Thyroid gland (tissue), 4 donors: ENCODE data around the gene ACBD6. TPM values are rescaled to one million over a fixed set of nuclear protein-coding genes. Genes with fewer than 3 reads are reported as not detected.

ENCODE experiments used
- DNase-seq, 2 donors: peaks; one replicate each; pipeline ENCODE4 v3.0.0-alpha.2; 2019
- H3K27ac ChIP-seq, 3 donors: fragments of 200-600 bp; sonication (generic); 1 replicate in 2 of 3; 2 replicates in 1 of 3; pipeline ENCODE4 v1.5.1; 2016 to 2019; ENCODE audit warnings: mild to moderate bottlenecking in 1 of 3, moderate library complexity in 1 of 3
- H3K27me3 ChIP-seq: fragments of 200-600 bp; sonication (generic); one replicate; pipeline ENCODE4 v1.5.1; 2019
- H3K36me3 ChIP-seq, 2 donors: fragments of 200-600 bp; sonication (generic); one replicate each; pipeline ENCODE4 v1.5.1; 2016 to 2019
- H3K4me1 ChIP-seq, 2 donors: fragments of 200-600 bp; sonication (generic); one replicate each; pipeline ENCODE4 v1.5.1; 2017 to 2019
- H3K4me3 ChIP-seq, 3 donors: fragments of 200-600 bp; sonication (generic); replicated peaks in 1 of 3; 1 replicate in 2 of 3; 2 replicates in 1 of 3; pipeline ENCODE4 v1.5.1; 2016; ENCODE audit warnings: mild to moderate bottlenecking in 1 of 3
- H3K9me3 ChIP-seq: fragments of 200-600 bp; sonication (generic); one replicate; pipeline ENCODE4 v1.5.1; 2017
- POLR2A ChIP-seq, 2 donors: fragments of 450-650 bp; IDR thresholded peaks; one replicate each; pipeline ENCODE4 v1.6.1; 2017; ENCODE audit warnings: antibody characterized with exemption in 2 of 2, mild to moderate bottlenecking in 2 of 2, moderate library complexity in 1 of 2
- WGBS, 2 donors: methylation state at CpG; one replicate each; pipeline ENCODE4 v1.1.5; 2017; 5-methylcytosine and 5-hydroxymethylcytosine counted together
- intact Hi-C: fragments of 100-400 bp; cut with DNase I; formaldehyde crosslinking; loops from one replicate; pipeline ENCODE4 v1.15.1; 2023
- total RNA-seq, 4 donors: library from RNA; depleted of rRNA; stranded (reverse); fragments of >200 nt; gene quantifications; one replicate each; pipeline ENCODE4 v1.2.3, GENCODE V29; 2016
- TF ChIP-seq, protein P1 (sequence below), 6 experiments: fragments of 200-600 bp in 3 of 6; fragments of 450-650 bp in 3 of 6; sonication (generic) in 3 of 6; IDR thresholded peaks; one replicate each; pipeline ENCODE4 v1.5.1; 2016 to 2019; ENCODE audit warnings: antibody characterized with exemption in 6 of 6, mild to moderate bottlenecking in 2 of 6, inconsistent platforms in 1 of 6, moderate library complexity in 1 of 6

The ACBD6 gene
- total RNA-seq, 4 donors from 2014 or later = 52.6 to 66.5 (median 57.2) TPM

DNA sequence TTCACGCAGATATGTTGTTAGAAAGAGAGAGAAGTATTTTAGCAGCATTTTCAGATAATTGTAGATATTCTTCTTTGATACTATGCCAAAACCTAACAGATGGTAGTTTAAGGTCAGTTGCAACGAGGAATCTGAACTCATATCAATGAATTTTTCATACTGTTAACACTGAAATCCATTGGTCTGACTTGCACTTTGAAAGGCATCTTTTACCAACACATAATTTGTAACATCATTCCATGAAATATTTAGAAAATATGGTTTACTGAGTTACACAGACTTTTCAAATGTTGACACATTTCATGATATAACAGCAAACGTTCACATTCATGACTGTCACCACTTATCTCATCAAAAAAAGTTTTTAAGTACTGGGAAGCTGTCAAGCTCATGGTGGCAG is 4.6 kb downstream of the ACBD6 start:
- TF ChIP-seq, protein P1, sequence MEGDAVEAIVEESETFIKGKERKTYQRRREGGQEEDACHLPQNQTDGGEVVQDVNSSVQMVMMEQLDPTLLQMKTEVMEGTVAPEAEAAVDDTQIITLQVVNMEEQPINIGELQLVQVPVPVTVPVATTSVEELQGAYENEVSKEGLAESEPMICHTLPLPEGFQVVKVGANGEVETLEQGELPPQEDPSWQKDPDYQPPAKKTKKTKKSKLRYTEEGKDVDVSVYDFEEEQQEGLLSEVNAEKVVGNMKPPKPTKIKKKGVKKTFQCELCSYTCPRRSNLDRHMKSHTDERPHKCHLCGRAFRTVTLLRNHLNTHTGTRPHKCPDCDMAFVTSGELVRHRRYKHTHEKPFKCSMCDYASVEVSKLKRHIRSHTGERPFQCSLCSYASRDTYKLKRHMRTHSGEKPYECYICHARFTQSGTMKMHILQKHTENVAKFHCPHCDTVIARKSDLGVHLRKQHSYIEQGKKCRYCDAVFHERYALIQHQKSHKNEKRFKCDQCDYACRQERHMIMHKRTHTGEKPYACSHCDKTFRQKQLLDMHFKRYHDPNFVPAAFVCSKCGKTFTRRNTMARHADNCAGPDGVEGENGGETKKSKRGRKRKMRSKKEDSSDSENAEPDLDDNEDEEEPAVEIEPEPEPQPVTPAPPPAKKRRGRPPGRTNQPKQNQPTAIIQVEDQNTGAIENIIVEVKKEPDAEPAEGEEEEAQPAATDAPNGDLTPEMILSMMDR (IDR thresholded peaks at IDR 0.05) = no peak
- no peak for TF ChIP-seq POLR2A (IDR thresholded peaks at IDR 0.05)
- H3K27me3 ChIP-seq = no peaks in the 10 kb centered on the region
- H3K9me3 ChIP-seq = no peaks in the 10 kb centered on the region
- H3K36me3 ChIP-seq = no peaks in the 10 kb centered on the region
- intact Hi-C loops = no loop called here
- 91 to 92% methylated on average over 3 of the region's 3 CpGs for WGBS, 2 donors
- DNase-seq = no peak
- H3K4me1 ChIP-seq = peaks cover 12 to 14% of the 10 kb centered on the region in 2 donors
- H3K27ac ChIP-seq = no peak overlapping the region
- no peak overlapping the region for H3K4me3 ChIP-seq

DNA sequence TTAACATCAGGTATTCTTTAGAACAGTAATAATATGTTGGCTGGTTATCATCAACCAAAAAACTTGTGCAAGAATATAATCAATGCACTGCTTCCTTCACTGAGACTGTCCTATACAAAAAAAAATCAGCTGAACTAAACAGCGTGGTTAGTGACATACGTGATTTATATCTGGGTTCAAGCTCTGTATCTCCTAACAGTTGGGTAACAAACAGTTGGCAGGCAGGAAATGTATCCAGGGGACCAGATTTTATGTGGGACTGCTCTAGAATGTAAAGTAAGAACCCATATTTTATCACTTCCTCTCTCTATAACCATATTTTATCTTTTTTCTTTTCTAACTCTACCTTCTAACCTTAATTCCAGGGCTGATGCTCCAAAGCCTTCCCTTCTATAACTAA is 8.0 kb downstream of the ACBD6 start:
- peaks cover 0 to 3% of the 10 kb centered on the region in 2 donors for H3K36me3 ChIP-seq
- H3K4me1 ChIP-seq = no peaks in the 10 kb centered on the region
- 82 to 88% methylated on average over 2 of the region's 2 CpGs for WGBS, 2 donors
- TF ChIP-seq POLR2A (IDR thresholded peaks at IDR 0.05) = no peak
- TF ChIP-seq, protein P1 (IDR thresholded peaks at IDR 0.05) = no peak
- intact Hi-C loops = no loop called here
- no peaks in the 10 kb centered on the region for H3K27me3 ChIP-seq
- H3K9me3 ChIP-seq = no peaks in the 10 kb centered on the region
- no peak for DNase-seq
- H3K4me3 ChIP-seq = no peak overlapping the region
- no peak overlapping the region for H3K27ac ChIP-seq

DNA sequence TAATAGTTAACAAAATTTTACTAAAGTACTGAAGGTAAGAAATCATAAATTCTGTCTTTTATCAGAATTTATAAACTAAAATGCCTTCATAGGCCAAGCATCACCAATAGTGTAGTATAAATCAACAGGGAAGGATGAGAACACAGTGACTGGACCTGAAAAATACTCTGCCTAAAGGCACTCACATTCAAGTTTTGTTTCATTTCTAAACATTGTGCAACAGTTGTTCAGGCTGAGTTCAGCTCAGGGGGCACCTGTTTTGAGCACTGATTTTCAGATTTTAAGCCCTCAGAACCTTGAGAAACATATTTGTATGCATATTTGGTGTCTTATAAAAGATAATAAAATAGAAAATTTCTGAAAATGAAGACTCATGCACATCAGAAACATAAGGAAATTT is 12.4 kb downstream of the ACBD6 start:
- no peak overlapping the region for H3K27ac ChIP-seq
- TF ChIP-seq POLR2A (IDR thresholded peaks at IDR 0.05) = no peak
- TF ChIP-seq, protein P1 (IDR thresholded peaks at IDR 0.05) = no peak
- intact Hi-C loops = no loop called here
- H3K4me3 ChIP-seq = no peak overlapping the region
- no peaks in the 10 kb centered on the region for H3K9me3 ChIP-seq
- H3K4me1 ChIP-seq = no peaks in the 10 kb centered on the region
- peaks cover 0 to 3% of the 10 kb centered on the region in 2 donors for H3K36me3 ChIP-seq
- H3K27me3 ChIP-seq = no peaks in the 10 kb centered on the region
- DNase-seq = no peak

DNA sequence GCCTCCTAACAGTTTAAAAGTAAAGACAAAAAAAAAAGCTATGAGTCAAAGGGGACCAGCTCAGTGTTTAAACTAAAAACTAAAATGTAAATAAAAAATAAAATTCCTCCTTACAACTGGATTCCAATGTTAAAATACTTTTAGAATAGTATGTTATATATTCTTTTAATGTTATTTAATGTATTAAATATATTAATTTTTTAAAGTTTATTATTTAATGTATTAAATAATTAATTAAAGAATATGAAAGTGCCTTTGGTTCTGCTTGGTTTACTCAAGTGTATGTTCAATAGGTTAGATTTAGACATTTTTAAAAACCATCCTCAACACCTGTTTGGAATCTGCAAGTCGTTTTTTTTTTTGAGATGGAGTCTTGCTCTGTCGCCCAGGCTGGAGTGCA is 13.1 kb downstream of the ACBD6 start:
- peaks cover 0 to 3% of the 10 kb centered on the region in 2 donors for H3K36me3 ChIP-seq
- no peaks in the 10 kb centered on the region for H3K27me3 ChIP-seq
- 82 to 87% methylated on average over 2 of the region's 2 CpGs for WGBS, 2 donors
- intact Hi-C loops = no loop called here
- no peak overlapping the region for H3K4me3 ChIP-seq
- TF ChIP-seq, protein P1 (IDR thresholded peaks at IDR 0.05) = no peak
- no peak for TF ChIP-seq POLR2A (IDR thresholded peaks at IDR 0.05)
- no peak overlapping the region for H3K27ac ChIP-seq
- no peak for DNase-seq
- no peaks in the 10 kb centered on the region for H3K4me1 ChIP-seq
- H3K9me3 ChIP-seq = no peaks in the 10 kb centered on the region

DNA sequence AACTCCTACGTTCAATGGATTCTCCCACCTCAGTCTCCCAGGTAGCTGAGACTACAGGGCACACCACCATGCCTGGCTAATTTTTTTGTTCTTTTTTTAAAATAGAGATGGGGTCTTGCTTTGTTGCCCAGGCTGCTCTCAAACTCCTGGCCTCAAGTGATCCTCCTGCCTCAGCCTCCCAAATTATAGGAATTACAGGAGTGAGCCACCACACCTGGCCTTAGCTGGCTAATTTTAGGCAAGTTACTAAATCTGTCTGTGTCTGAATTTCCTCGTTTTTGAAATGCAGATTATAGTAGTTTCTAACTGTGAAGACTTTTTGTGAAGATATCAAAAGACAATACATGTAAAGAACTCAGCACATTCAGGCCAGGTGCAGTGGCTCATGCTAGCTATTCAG is 13.7 kb downstream of the ACBD6 start:
- Histone ChIP-seq H3K36me3 (peaks cover 0 to 3% of the 10 kb centered on the region in 2 donors), H3K4me1 (no peaks in the 10 kb centered on the region), H3K4me3 (no peak overlapping the region), H3K27me3 (no peaks in the 10 kb centered on the region), H3K9me3 (no peaks in the 10 kb centered on the region), H3K27ac (no peak overlapping the region)
- TF ChIP-seq POLR2A (IDR thresholded peaks at IDR 0.05) = no peak
- TF ChIP-seq, protein P1 (IDR thresholded peaks at IDR 0.05) = no peak
- WGBS, 2 donors = 88 to 98% methylated on average over 2 of the region's 2 CpGs
- no peak for DNase-seq
- intact Hi-C loops = no loop called here
